K562 (cell line): ENCODE measurements around the gene SYNGR3. TPM values are rescaled to one million over a fixed set of nuclear protein-coding genes. Genes with fewer than 3 reads are reported as not detected.

ENCODE experiments used
- EP400 ChIP-seq: fragments of 450-650 bp; IDR thresholded peaks from 2 replicates; pipeline ENCODE4 v1.6.1; 2017; ENCODE audit warnings: antibody characterized with exemption, mild to moderate bottlenecking, moderate library complexity
- NEUROD1 ChIP-seq: fragments of 150-350 bp; IDR thresholded peaks from 2 replicates; pipeline ENCODE4 v1.6.1; 2014; ENCODE audit warnings: borderline replicate concordance, low read length, low read depth; ENCODE audit not compliant: partially characterized antibody
- SP2 ChIP-seq: IDR thresholded peaks from 2 replicates; pipeline ENCODE4 v1.6.1; 2011; ENCODE audit warnings: mild to moderate bottlenecking, low read depth, low read length, moderate library complexity; ENCODE audit not compliant: poor library complexity, severe bottlenecking; ENCODE audit errors: extremely low read depth
- ZMIZ1 ChIP-seq, 2 experiments: fragments of 150-350 bp in 1 of 2; IDR thresholded peaks; 2 replicates each; pipeline ENCODE4 v1.6.1; 2012 to 2016; ENCODE audit warnings: low read depth in 2 of 2, low read length in 2 of 2, mild to moderate bottlenecking in 1 of 2, moderate library complexity in 1 of 2
- ZNF445 ChIP-seq: fragments of 250-450 bp; sonication (Bioruptor Pico); IDR thresholded peaks from 2 replicates; pipeline ENCODE4 v1.4.0; 2020; ENCODE audit warnings: low read depth, mild to moderate bottlenecking, moderate library complexity
- polyA plus RNA-seq, 8 experiments: library from polyadenylated mRNA; depleted of rRNA in 4 of 8; stranded (reverse) in 5 of 8; unstranded in 3 of 8; fragments of >200 nt; fragmentation: Nextera tagmentation in 2 of 8; fragmentation: Illumina TruSeq in 1 of 8; extraction: Ambion mirVana in 2 of 8; extraction: Trizol in 1 of 8; gene quantifications; 2 replicates each; pipeline versions ENCODE4 v1.2.1 to v1.2.3, GENCODE V29; 2011 to 2014; ENCODE audit warnings: inconsistent platforms in 1 of 8, missing spikeins in 1 of 8
- total RNA-seq, 7 experiments: library from RNA; depleted of rRNA in 6 of 7; stranded (reverse); fragments of >200 nt in 6 of 7; fragmentation: Illumina TruSeq in 2 of 7; extraction: Trizol in 2 of 7; gene quantifications; 2 replicates each; pipeline versions ENCODE4 v1.2.1 to v1.2.3, GENCODE V29; 2011 to 2021; ENCODE audit warnings: low replicate concordance in 1 of 7

SYNGR3 gene
- total and polyA plus RNA-seq, 9 of the 15 experiments (the other 6 are each of a cell fraction or from before 2014, with no cell fraction given) = 3.7 to 69.2 (median 36.3) TPM

DNA sequence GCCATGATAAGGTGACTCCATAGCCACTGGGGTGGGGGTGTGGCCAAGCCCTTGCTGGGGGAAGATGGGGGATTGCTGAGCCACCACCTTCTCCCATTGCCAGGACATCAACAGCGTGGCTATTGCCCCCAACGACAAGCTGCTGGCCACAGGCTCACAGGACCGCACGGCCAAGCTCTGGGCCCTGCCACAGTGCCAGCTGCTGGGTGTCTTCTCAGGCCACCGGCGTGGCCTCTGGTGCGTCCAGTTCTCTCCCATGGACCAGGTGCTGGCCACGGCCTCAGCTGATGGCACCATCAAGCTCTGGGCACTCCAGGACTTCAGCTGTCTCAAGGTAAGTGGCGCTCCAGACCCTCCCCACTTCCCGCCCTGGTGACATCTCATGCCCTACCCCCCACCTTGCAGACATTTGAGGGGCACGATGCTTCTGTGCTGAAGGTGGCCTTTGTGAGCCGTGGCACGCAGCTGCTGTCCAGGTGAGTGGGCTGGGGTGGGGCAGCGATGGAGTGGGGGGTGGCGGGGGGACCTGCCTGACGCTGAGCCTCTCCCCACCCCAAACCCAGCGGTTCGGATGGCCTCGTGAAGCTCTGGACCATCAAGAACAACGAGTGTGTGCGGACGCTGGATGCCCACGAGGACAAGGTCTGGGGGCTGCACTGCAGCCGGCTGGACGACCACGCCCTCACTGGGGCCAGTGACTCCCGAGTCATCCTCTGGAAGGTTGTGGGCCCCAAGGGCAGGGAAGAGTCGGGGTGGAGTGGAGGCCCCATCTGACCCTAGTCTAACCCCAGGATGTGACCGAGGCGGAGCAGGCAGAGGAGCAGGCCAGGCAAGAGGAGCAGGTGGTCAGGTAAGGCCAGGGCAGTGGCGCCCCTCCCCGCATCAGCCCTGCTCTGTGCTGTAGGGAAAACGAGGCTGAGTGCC lies 12.6 kb upstream of the SYNGR3 start (continued):
- TF ChIP-seq SP2 (no peak), ZNF445 (CRISPR knock-in tag) (no peak), ZMIZ1 (IDR thresholded peaks at IDR 0.05; ENCODE audit: low read depth in 2 of 2, low read length in 2 of 2) (no peak), EP400 (no peak), NEUROD1 (no peak)
